ENCODE data around the gene NCAPG2.

GRCh38 chr7:158602041-158602440 lies 102.6 kb downstream of the NCAPG2 start:
- no peak for TF ChIP-seq SPI1 (IDR thresholded peaks at IDR 0.05; ENCODE audit: low read depth, low read length)
- no peak for TF ChIP-seq POLR2A (IDR thresholded peaks at IDR 0.05; ENCODE audit: low read depth, low read length)
- TF ChIP-seq POLR2AphosphoS5 (IDR thresholded peaks at IDR 0.05; ENCODE audit: low read depth, low read length), result no peak

Data from GM12891 (cell line).